Measurements from ENCODE around the gene MCU.
"Not testable (repeated sequence)": the region's sequence is repeated elsewhere in the genome, so short reads cannot be mapped to it uniquely, and the experiment has no call there.

The MCU gene

GRCh38 chr10:72688208-72688651 is 3.7 kb upstream of the MCU start:
- no peak for DNase-seq

GRCh38 chr10:72689660-72690059 is 2.3 kb upstream of the MCU start:
- DNase-seq = no peak

GRCh38 chr10:72690071-72690755 is 1.7 kb upstream of the MCU start:
- no peak for DNase-seq

GRCh38 chr10:72691470-72691862 is 477 bp upstream of the MCU start:
- no peak for DNase-seq

- no peak for DNase-seq
Measured at GRCh38 chr10:72692744-72692993, 726 bp downstream of the MCU start.

- no peak for DNase-seq
Measured at GRCh38 chr10:72692994-72693781, 1.2 kb downstream of the MCU start.

GRCh38 chr10:72694476-72695369 is 2.8 kb downstream of the MCU start:
- no peak for DNase-seq

- no peak for DNase-seq
Measured at GRCh38 chr10:72695496-72695895, 3.6 kb downstream of the MCU start.

GRCh38 chr10:72697716-72698115 is 5.8 kb downstream of the MCU start:
- DNase-seq = no peak

GRCh38 chr10:72702465-72702864 is 10.5 kb downstream of the MCU start:
- not testable (repeated sequence) for DNase-seq

GRCh38 chr10:72702868-72703581 is 11.1 kb downstream of the MCU start:
- DNase-seq = no peak

- DNase-seq = no peak
Measured at GRCh38 chr10:72704117-72704516, 12.2 kb downstream of the MCU start.

GRCh38 chr10:72709041-72709440 is 17.1 kb downstream of the MCU start:
- DNase-seq = no peak

GRCh38 chr10:72712136-72712535 is 20.2 kb downstream of the MCU start:
- DNase-seq = no peak

GRCh38 chr10:72719941-72720592 is 28.1 kb downstream of the MCU start:
- DNase-seq = no peak

- peak; percentile 62 for DNase-seq
Measured at GRCh38 chr10:72720814-72721660, 29.1 kb downstream of the MCU start.

- no peak for DNase-seq
Measured at GRCh38 chr10:72727130-72727529, 35.2 kb downstream of the MCU start.

- DNase-seq = no peak
Measured at GRCh38 chr10:72728462-72728861, 36.5 kb downstream of the MCU start.

GRCh38 chr10:72729528-72729927 is 37.6 kb downstream of the MCU start:
- DNase-seq = no peak

GRCh38 chr10:72730479-72730878 is 38.5 kb downstream of the MCU start:
- no peak for DNase-seq

- no peak for DNase-seq
Measured at GRCh38 chr10:72731916-72732419, 40.0 kb downstream of the MCU start.

All from DMS 273 treated with DMSO at 0.1 percent for 48 hours (cell line).